ENCODE data around the gene ARFGAP3.

The ARFGAP3 gene

GRCh38 chr22:42856865-42857704 is at the start of gene ARFGAP3:
Gene ARFGAP3, minus strand, starts transcription at chr22:42857273. Its CDS starts 91 bp downstream, at chr22:42857182.
- DNase-seq (ENCODE audit: low spot score) = peak; percentile 100

DNA sequence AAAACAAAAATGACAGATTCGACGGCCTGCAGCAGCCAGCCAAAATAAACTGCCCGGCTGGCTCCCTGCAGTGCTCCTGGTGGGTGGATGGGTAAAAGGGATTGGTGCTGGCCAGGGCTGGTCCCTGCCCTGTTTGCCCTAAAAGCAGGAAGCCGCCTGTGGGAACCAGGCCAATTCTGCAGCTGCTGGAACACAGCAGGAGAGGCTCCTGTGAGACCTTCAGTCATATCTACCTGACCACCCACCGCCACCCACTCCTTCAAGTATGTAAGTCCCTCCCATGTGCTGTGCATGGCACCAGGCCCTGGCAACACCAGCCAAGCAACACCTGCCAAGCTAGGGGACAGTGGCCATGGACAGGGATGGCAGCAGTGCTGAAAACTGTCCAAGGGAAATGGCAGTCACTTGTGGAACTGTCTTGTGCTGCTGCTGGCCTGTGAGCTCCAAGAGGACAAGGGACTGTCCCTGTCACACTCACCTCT is 48.7 kb upstream of the ARFGAP3 start:
- no peak for DNase-seq (ENCODE audit: low spot score)

- no peak for DNase-seq (ENCODE audit: low spot score)
Observed at GRCh38 chr22:42905217-42905616, 48.1 kb upstream of the ARFGAP3 start.

DNA sequence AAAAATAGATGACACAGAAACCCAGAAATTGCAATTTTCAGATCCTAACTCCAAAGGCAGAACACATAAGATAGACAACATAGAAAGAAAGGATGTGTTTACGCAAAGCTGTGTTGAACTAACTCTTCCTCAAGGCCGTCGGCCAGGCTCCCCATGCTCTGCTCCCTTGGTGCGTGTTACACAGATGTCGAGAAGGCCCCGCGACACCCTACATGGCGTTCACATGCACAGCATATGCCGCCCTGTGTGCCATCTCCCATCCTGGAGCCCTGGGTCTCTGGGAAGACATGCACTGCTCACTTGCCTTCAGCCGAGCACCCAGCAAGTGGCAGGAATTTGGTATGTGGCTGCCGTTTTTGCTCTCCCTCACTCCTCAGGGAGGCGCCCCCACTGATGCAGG is 47.0 kb upstream of the ARFGAP3 start:
- DNase-seq (ENCODE audit: low spot score) = no peak

GRCh38 chr22:42902875-42903510 is 45.9 kb upstream of the ARFGAP3 start:
- no peak for DNase-seq (ENCODE audit: low spot score)

DNA sequence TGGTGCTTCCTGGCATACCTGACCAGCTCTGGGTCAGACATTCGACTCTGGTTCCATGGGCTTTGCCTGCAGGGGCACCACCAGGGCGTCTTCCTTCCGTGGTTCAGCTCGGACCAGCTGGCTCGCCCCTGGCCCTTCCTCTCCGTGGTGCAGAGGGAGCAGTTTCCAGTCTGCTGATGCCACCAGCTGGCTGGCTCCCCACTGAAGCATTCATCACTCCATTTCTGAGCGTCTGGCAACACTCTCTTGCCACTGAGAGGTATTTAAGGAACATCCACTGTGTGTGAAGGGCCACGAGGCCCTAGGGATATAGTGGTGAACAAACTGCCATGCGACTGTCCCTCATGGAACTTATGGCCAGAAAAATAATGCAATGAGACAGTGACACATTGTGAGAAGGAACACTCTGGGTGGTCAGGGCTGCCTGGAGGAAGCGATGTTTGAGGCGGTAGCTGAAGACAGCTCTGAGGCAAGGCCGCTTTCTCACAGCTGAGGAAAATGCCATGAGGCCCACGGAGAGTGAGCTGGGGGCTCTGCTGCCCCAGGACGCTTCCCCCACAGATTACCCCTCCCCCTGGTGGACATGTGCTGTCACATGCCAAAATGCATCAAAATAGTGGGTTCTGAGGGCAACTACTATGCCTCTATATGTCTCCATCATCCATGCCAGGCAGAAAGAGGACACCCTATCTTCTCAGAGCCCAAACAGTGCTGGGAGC is 44.9 kb upstream of the ARFGAP3 start:
- no peak for DNase-seq (ENCODE audit: low spot score)

- DNase-seq (ENCODE audit: low spot score) = no peak
Observed at GRCh38 chr22:42897960-42898359, 40.9 kb upstream of the ARFGAP3 start.

DNA sequence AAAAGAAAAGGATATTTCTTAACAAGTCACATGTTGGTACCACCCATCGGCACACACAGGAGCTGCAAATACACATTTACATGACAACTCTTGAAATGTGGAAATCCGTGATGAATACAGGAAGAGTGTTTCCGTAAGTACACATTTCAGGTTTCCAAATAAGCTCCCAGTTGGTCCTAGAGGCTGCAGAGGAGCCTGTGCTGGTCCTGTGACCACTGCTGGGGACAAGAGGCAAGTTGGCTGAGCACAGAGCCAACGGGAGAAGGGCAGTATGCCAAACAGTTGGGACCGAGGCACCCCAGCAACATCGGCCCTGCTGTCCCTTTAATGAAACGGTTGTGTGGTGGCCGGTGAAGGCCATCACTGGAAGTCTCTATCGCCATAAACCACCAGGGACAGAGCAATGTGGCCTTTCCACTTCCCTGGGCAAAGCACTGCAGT is 38.5 kb upstream of the ARFGAP3 start:
- DNase-seq (ENCODE audit: low spot score) = no peak

DNA sequence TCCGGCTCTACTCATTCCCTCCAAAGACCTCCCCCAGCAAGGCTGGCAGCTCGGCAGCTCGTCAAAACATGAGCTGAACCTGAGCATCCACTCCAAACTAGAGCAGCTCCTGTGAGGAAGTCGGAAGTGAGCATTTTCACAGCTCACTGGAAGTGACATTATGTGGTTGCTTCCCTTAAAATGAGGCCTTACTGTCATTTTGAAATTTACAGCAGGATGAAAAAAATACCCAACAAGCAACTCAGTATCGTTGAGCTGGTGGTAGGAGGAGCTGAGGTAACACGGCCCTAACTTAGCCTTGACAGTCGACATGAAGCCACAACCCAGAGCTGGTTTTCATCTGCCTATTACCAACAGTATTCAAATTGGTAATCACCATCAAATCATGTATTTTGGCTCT is 38.0 kb upstream of the ARFGAP3 start:
- DNase-seq (ENCODE audit: low spot score) = no peak

DNA sequence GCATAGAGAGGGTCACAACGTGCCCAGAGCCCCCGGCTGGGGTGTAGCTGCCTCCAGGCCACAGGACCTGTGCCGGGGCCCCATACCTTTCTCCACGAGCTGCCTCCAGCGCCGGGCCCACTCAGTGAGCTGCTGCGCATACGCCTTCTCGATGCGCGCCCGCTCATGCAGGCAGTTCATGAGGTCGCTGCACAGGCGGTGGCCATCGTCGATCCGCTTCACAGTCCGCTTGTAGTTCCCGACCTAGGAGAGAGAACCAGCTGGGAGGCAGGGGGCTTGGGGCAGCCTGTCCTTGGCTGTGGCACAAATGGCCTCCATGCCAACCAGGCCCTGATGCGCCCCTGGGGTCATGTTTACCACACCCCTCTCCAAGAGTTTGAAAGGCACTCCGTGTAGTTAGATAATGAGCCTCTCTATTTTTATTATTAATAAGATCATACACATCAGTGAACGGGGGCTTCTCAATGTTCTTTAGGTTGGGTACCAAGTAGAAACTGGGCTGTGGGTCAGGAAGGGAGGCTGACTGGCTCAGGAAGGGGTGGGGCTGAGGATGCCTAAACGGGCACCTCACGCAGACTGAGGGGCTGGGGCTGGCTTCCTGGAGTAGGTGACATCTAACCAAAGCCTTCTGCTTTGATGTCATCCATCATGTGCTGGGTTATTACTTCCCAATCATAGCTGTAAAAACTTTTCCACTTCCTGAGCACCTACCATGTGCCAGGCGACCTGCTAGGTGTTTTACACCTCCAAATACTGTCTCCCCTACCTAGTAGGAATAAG is 36.5 kb upstream of the ARFGAP3 start:
- DNase-seq (ENCODE audit: low spot score) = no peak

DNA sequence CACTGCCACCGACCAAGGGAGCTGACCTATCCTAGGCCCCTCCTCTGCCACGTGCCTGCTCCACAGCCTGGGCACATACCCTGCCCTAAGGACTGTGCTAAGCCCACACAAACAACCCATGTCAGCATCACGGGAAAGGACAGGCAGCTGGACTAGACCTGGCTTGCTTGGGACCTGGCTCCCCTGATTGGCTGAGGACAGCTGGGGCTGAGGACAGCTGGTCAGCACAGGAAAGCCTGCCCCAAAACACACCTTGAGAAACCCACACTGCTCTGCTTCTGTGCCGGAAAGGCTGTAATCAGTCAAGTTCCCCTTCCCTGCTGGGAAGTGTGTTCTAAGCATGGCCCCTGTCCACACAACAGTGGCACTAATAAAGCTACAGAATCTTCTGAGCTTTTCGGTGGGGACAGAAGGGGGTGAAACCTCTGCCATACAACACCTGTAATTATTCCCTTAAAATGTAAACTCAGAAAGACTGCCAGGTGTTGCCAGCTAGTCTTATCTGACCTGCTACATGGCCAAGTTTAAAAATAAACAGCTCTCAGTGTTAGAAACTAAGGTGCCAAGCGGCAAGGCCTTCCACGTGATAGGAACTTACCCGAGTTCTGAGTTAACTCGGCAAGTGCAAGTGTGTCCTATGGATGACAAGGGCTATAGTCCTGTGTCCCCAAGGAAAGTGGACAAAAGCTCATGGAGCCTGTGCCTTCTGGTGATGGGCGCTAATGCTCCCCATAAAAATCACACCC is 35.7 kb upstream of the ARFGAP3 start:
- no peak for DNase-seq (ENCODE audit: low spot score)

DNA sequence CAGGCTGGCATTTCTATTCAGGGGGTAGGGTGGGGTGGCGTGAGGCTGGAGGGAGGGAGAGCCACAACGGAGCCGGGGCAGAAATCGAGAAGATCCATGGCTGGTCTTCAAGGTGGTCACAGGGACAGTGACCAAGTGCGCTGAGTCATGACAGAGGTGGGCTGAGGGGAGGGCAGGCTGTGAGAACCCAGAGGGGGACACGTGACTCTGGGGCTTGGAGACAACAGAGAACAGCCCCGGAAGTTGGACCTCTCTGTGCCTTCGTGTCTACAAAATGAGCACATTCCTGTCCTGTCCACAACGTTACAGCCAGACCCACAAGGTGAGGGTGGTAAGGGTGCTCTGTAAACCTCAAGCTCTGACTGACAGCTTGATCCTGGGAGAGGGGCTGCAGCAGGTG is 35.1 kb upstream of the ARFGAP3 start:
- no peak for DNase-seq (ENCODE audit: low spot score)

GRCh38 chr22:42891696-42892095 is 34.6 kb upstream of the ARFGAP3 start:
- DNase-seq (ENCODE audit: low spot score) = no peak

DNA sequence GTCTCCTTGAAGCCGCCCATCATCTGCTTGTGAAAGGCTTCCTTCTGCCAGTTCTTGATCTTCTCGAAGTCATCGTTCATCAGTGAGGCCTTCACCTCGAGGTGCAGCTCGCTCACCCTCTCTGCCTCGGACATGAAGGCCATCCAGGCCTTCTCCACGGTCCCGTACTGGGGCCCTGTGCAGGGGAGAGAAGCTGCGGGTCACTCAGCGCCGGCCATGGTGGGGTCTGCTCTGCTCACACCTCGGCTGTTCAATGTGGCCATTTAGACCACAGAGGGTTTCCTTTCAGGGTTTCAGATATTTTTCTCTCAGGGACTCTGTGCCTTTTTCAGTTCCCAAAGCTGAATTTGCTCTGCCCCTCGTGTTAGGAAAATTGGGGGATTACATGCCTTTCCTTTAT is 33.9 kb upstream of the ARFGAP3 start:
- DNase-seq (ENCODE audit: low spot score) = no peak

GRCh38 chr22:42889304-42889703 is 32.2 kb upstream of the ARFGAP3 start:
- DNase-seq (ENCODE audit: low spot score) = no peak

- no peak for DNase-seq (ENCODE audit: low spot score)
Observed at GRCh38 chr22:42887523-42888507, 30.7 kb upstream of the ARFGAP3 start.

GRCh38 chr22:42887120-42887519 is 30.0 kb upstream of the ARFGAP3 start:
- no peak for DNase-seq (ENCODE audit: low spot score)

- DNase-seq (ENCODE audit: low spot score) = peak; percentile 86
Observed at GRCh38 chr22:42885446-42885845, 28.4 kb upstream of the ARFGAP3 start.

DNA sequence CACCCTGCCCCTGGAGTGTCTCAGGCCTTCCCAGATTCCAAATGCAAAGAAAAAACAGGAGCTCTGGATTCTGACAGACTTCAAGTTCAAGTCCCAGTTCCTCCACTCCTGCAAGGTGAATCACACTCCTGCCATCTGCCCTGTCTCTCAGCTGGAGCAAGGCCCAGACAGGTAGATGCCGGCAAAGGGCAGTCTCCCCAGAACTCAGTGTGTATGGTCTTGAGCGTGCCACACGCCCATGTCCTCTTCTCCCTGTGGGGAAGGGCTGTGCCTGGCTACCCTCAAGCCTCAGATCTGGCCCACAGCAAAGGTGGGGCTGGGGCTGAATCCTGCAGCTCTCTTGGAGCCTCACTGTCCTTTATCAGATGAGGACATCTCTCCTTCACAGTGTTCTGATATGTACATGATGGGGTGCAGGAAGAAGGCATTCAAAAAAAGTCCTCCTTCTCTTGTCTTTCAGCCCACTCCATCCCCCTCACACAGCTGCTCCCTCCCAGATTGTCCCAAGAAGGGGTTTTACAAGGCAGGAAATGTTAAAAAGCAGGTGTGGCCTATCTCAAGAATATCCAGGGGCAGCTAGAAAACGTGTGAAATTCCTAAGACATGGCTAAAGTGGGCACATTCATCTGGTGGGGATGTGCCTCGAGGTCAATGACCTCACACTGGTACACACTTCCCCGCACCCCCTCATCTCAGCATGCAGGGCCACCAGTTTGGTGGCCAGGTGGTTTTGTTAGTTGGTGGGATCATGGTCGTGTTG is 27.7 kb upstream of the ARFGAP3 start:
- DNase-seq (ENCODE audit: low spot score) = no peak
